GM19328 (cell line): Measurements from ENCODE around the gene LRRFIP2.
"Not testable (repeated sequence)": the region's sequence is repeated elsewhere in the genome, so short reads cannot be mapped to it uniquely, and the experiment has no call there.

Source experiments
- ATAC-seq: cut with Tn5 transposase; IDR thresholded peaks from one replicate; pipeline ENCODE4 v1.9.1; 2021; ENCODE audit warnings: mild to moderate bottlenecking, moderate library complexity; ENCODE audit not compliant: unreplicated experiment

LRRFIP2 gene, protein sequence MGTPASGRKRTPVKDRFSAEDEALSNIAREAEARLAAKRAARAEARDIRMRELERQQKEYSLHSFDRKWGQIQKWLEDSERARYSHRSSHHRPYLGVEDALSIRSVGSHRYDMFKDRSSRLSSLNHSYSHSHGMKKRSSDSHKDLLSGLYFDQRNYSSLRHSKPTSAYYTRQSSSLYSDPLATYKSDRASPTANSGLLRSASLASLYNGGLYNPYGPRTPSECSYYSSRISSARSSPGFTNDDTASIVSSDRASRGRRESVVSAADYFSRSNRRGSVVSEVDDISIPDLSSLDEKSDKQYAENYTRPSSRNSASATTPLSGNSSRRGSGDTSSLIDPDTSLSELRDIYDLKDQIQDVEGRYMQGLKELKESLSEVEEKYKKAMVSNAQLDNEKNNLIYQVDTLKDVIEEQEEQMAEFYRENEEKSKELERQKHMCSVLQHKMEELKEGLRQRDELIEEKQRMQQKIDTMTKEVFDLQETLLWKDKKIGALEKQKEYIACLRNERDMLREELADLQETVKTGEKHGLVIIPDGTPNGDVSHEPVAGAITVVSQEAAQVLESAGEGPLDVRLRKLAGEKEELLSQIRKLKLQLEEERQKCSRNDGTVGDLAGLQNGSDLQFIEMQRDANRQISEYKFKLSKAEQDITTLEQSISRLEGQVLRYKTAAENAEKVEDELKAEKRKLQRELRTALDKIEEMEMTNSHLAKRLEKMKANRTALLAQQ

DNA sequence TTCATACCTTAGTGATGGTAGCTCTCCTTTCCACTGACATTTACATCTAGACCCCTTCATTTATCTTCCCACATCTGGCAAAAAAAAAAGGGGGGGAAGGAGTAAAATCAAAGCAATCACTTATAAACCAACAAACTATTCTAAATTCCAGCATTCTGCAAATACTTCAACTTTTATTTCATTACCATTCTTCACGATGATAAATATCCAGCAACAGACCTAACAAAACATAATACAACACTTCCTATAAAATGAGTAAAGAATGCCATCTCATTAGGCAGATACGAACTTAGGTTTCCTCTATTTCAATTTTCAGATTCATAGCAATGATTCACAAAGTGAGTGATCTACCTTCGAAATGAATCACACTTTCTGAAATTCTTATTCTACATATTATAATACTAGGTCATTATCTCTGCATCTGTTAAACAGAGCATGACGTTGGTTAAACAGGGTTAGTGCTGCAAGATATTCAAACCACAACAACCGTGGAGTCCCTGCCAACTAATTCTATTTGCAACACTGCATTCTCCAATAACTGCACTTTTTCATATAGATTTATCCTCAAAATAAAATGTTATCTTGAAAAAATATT is at the start of gene LRRFIP2:
Gene LRRFIP2, minus strand, starts transcription at position 51 of the 595 bp plus-strand sequence. CDS start 25,599 bp downstream, outside the sequence.
- ATAC-seq, result no peak

DNA sequence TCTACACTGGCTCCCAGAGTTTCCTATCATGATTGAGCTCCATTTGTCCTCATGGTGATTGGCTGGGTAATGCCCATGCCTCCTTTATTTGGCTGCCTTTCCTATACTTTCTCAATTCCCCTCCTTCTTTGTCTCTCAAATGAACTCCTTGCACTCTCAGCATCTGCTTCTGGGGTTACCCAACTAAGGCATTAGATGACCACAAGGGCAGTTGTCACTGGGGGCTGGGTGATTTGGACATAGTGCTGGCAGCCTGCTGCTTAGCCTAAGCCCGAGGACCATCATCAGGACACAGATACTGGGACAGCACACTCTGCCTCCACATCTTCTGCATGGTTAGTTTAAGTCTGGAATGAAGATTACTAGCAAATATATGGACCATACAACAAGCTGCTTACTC is 49.2 kb upstream of the LRRFIP2 start:
- no peak for ATAC-seq

DNA sequence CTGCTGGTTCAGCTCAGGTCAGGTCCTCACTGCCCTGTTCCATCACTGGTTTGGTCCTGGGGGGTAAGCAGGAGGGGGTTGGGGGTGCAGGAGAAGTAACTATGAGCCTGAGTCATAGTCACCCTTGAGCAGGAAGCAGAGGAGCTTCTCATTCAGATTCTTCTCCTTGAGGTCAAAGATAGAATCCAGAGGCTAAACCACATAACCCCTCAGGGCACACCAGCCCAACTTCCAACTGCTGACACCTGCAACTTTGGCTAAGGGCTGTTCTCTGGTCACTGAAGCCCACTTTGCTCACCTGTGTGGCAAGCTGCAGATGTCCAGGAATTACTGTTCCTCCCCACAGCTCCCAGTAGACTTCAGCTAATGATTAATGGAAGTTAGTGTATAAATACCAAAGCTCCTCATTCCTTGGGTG is 48.8 kb upstream of the LRRFIP2 start:
- no peak for ATAC-seq

DNA sequence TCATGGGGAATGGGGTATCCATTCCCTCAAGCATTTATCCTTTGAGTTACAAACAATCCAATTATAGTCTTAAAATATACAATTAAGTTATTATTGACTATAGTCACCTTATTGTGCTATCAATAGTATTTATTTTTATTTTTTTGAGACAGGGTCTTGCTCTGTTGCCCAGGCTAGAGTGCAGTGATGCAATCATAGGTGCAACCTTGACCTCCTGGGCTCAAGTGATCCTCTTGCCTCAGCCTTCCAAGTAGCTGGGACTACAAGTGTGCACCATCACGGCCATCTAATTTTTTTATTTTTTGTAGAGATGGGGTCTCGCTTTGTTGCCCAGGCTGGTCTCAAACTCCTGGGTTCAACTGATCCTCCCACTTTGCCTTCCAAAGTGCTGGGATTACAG is 48.2 kb upstream of the LRRFIP2 start:
- not testable (repeated sequence) for ATAC-seq

DNA sequence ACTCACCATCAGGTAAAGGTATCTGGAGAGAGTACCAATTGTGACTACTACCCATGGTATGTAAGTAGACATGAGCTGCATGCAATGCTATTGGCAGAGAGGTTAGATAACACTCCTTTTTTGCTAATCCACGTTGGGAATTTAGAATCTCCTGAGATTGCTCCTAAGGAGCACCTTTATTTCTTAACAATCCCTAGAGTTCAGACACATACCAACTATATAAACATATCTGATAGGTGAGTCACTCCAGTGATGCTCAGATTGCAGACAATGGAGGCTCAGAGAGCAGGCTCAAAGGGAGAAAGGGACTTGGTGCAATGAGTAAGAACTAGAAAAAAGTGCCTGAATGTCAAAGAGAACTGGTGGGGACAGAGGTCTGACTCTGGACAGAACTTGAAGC is 47.0 kb upstream of the LRRFIP2 start:
- no peak for ATAC-seq

DNA sequence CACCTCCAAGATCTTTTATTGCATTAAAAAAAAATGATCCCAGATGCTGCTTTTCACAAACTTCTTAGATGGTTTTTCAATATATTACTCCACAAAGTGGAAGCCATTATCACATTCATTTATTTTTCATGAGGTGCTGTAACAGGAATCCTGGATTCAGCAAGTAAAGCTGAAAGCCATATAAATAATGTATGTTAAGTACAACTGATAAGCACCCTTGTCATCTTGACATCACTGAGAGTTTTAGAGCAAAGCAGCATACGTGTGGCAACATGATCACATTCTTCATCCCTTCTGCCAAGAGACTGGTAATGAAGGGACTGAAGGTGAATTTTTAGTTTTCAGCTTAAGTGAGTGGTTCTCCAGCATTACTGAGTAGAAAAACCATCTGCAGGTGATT is 44.9 kb upstream of the LRRFIP2 start:
- no peak for ATAC-seq

DNA sequence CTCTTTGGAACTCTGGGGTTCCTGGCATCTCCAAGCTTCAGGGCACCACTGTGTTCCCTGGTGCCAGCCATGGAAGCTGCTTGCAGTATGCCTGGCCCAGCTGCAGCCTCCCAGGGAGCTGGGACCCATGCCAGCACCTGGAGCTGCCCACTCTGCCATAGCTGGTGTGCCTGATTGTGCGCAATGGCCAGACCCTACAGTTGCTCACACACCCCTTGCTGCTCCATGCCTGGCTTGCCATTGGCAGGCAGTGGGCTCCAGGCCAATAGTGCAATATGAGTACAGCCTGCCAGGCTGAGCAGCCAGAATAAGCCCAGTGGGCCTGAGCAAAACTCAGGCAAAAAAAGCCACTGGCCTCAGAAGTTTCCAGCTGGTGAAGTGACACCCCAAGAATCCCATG is 43.8 kb upstream of the LRRFIP2 start:
- ATAC-seq, result no peak

DNA sequence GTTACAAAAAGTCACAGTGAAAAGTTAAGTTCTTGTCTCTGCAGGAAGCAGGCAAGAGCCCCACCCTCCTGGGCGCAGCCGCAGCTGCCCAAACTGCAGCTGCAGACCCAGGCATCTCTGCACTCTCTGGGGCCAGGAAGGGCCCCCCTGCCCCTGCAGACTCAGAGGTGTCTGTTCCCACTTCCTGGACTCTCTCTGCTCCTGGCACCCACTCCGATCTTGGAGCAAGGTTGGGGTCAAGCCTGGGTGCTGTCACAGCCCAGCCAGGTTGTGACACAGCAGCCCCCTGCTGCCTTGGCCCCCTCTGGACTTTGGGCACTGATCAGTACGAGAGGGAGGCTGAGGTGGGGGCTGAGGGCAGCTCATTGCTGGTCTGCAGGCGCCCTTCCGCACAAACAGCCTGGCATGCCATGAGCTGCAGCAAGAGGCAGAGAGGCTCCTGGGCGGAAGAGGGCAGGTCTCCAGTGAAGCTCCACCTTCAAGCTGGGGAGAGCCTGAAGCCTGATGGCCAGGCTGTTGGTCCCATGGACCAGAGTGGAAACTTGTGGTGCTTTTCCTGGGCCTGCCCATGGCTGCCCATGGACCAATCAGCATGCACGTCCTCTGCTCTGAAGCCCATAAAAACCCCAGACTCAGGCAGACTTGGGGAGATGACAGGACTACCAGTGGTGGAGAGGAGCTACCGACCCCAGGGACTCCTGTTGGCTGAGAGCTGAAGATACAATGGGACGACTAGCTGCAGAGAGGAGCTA is 42.9 kb upstream of the LRRFIP2 start:
- no peak for ATAC-seq

DNA sequence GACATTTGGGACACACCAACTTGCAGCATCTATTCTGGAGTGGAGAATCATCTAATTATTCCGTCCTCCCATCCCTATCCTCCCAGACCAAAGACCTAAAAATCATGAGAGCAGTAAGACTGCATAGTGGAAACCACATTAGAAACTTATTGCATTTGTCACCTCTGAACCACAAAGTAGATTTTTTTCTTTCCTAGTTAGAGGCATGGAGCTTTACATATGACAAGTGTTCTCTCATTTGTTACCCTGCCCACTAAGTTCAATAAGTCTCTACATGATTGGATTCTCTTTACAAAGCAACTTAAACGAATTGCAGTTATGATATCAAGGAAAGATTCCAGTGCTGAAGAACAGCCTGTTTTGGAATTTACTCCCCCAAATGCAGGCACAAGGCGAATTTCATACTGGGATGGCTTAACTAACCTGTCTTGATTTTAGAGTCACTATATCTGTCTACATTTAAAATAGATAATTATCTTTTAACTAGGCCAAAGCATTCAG is 42.3 kb upstream of the LRRFIP2 start:
- ATAC-seq, result no peak

DNA sequence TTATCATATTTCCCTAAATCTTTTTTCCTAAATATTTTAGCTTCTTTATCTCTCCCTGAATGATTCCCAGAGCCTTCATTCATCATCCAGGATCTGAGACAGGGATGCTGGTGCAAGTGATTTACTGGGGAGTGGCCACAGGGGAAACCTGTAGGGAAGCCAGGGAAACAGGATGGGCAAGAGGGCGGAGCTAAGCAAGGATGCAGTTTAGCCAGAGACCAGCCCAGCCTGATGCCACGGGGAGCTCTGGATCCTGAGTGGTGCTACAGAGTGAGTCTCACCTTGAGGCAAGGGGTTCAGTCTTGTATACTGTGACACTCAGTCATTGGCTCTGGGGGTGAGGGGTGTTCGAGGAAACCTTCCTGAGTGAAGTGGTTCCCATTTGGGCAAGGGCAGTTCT is 39.7 kb upstream of the LRRFIP2 start:
- no peak for ATAC-seq

DNA sequence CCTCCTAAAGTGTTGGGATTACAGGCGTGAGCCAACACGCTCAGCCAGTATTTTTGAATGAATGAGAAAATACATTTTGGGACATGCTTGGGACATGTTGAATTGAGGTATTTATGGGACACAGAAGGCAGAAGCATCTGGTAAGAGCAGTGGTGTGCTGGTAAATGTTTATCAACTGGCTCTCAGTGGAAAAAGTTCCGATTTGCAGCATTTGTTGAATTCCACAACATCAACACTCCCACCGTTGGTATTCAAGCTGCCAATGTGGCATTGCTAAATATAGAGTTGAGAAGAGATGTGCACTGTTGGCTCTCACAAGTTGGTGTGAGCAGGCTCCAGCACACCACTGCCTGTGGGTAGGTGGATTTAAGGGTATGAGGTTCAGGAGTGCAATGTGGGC is 35.8 kb upstream of the LRRFIP2 start:
- no peak for ATAC-seq

DNA sequence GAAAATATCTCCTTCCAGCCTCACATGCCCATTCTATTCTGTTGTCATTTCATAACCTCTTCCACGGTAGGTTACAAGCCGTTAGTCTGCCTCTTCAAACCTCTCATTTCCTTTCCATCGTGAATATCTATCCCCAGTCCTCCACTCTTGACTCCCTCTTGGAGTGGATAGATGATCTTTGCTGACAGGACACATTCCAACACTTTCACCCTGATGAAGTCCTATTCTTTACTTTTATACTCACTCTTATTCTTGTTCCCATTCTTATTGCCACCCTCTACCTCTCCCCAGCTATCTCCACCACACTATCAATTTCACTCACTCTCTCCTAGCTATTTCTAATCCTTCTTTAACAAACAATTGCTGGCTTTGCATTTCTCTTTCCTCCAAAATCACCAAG is 34.2 kb upstream of the LRRFIP2 start:
- ATAC-seq, result not testable (repeated sequence)

DNA sequence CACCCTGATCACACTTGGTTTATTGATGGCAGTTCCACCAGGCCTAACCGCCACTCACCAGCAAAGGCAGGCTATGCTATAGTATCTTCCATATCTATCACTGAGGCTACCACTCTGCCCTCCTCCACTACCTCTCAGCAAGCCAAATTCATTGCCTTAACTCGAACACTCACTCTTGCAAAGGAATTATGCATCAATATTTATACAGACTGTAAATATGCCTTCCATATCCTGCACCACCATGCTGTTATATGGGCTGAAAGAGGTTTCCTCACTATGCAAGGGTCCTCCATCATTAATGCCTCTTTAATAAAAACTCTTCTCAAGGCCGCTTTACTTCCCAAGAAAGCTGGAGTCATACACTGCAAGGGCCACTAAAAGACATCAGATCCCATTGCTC is 33.6 kb upstream of the LRRFIP2 start:
- ATAC-seq, result not testable (repeated sequence)

DNA sequence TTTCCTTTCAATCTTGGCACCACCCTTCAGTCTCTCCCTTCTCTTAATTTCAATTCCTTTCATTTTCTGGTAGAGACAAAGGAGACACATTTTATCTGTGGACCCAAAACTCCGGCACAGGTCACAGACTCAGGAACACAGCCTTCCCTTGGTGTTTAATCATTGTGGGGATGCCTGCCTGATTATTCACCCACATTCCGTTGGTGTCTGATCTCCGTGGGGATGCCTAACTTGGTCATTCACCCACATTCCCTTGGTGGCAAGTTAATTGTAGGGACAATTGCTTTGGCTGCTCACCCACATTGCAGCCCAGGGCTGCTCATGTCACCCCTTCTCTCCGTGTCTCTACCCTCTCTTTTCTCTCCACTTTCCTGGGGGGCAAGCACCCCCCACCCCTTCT is 31.7 kb upstream of the LRRFIP2 start:
- ATAC-seq, result not testable (repeated sequence)

DNA sequence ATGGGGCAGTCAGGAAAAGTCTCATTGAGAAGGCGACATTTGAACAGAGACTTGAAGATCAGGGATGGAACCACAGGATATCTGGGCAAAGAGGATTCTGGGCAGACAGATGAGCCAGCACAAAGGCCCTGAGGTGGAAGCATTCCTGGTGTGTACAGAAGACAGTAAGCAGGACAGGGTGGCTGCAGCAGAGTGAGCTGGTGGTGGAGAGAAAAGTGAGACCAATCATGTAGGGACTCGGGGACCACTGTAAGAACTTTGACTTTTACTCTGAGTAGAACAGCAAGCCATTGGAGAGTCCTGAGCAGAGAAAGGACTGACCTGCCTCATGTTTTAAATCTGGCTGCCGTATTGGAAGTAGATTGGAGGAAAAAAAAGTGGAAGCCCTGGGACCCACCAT is 29.9 kb upstream of the LRRFIP2 start:
- no peak for ATAC-seq

DNA sequence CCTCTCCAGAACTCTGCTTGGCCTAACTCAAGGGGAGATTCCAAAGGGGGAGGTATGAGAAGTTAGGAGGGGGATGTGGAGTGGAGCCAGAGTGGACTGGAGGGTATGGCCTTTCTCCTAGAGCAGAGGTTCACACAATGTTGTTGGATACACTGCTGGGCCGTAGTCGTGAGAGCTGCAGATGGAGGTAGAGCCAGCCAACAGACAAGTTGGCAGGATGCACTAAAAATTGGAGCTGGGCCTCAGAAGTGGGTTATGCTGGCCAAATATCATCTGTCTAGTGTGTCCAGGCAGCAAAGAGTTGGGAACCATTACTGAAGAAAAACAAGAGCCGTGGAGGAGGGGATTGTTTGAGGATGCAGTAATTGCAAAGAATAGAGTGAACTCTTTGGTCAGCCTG is 27.7 kb upstream of the LRRFIP2 start:
- no peak for ATAC-seq

DNA sequence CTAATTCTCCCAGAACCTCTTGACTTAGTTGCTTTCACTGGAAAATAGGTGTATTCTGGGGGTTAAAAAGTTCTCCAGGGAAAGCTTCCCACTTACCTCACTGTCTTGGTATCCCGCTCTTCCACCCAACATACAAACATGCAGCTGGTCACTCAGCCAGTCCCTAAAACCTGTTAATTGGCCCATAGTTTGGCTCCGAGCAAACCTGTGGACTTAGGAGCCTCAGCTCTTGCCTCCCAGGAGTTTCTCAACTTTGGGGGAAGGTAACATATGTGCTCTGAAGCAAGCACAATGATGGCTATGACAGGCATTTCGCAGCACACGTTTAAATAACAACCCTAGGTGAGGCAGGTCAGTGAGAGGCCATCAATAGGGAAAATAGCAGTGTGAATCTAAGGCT is 25.8 kb upstream of the LRRFIP2 start:
- no peak for ATAC-seq

DNA sequence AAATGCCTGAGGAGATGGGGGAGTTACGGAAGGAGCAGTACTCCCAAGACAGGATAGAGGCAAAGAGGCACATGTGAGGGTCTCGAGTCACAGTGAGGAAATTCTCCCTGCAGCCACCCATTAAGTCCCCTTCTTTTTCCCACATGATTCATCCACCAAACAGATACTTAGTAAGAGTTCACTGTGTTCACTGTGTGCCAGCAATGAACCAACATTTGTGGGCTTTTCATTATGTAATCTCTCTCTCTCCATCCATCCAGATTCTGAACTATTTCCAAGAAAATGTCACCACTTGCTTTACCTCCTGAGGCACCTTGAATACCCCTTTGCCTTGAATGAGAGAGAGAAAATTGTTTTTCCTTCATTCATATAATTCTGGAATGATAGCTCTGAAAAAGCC is 24.6 kb upstream of the LRRFIP2 start:
- ATAC-seq, result no peak

DNA sequence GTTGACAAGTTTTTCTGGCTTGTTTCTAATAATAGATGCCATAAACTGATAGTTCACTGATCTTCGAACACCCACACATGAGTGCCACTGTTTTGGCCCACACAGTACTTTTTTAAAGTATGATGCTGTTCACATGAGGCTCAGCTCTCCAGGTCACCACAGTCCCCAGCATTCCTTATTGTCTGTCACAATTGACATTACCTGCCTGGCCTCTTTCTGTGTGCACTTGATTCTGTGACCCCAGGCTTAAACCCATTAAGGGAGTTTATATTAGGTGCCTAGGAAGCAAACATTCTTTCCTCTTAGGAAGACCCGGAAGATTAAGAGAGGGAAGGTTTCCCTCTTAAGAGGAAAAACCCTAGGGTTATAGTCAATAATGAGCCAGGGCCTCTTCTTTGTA is 24.2 kb upstream of the LRRFIP2 start:
- ATAC-seq, result no peak

DNA sequence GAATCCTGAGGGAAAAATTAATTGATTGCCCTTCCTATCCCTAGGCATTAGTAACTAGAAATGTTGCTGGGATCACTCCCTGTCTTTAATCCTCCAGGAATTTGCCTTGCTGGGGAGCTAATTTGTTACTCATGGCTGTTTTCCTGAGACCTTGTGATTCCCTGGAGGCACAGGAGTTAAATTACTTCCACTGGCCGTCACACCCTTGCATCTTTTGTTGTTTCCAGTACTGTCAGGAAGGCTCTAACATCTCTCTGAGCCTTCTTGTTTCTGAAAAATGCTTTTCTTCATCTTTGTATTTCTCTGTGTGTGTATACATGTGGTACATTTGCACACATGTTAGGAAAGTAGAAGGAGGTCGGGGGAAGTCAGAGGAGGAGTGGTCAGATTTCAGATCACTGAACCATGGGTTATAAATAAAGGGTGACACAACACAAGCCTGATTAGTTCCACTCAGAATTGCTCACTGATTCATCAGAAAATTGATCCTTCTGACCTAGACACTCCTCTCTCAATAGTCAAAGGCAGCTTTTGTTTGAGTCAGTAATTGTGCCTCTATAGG is 23.5 kb upstream of the LRRFIP2 start:
- ATAC-seq, result no peak

DNA sequence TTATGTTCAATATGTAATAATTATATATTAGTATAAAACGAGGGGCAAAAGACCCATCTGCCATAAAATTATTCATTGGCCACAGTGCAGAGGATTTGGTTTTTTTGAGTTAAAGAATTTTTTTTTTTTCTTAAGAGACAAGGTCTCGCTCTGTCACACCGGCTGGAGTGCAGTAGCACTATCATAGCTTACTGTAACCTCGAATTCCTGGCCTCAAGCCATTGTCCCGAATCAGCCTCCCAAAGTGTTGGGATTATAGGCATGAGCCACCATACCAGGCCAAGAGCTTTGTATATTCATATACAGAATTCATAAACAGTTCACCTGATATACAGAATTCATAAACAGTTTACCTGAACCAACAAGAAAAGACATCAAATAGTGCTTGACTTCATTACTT is 20.2 kb upstream of the LRRFIP2 start:
- no peak for ATAC-seq
